Measurements from ENCODE around the gene AGAP1.

DNA sequence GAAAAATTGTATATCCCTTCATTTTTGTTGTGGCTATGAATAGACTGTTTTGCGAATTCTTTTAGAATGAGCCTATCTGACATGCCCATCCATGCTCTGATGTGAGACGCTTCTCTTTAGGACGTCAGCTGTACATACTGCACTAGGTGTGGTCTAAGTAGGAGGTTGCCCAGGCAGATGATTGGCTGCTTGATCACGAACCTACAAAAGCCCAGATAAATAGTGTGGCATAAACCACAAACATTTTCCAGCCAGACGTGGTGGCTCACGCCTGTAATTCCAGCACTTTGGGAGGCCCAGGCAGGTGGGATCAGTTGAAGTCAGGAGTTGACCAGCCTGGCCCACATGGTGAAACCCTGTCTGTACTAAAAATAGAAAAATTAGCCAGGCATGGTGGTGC lies 251.8 kb downstream of the AGAP1 start:
- TF ChIP-seq, protein P1, sequence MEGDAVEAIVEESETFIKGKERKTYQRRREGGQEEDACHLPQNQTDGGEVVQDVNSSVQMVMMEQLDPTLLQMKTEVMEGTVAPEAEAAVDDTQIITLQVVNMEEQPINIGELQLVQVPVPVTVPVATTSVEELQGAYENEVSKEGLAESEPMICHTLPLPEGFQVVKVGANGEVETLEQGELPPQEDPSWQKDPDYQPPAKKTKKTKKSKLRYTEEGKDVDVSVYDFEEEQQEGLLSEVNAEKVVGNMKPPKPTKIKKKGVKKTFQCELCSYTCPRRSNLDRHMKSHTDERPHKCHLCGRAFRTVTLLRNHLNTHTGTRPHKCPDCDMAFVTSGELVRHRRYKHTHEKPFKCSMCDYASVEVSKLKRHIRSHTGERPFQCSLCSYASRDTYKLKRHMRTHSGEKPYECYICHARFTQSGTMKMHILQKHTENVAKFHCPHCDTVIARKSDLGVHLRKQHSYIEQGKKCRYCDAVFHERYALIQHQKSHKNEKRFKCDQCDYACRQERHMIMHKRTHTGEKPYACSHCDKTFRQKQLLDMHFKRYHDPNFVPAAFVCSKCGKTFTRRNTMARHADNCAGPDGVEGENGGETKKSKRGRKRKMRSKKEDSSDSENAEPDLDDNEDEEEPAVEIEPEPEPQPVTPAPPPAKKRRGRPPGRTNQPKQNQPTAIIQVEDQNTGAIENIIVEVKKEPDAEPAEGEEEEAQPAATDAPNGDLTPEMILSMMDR (IDR thresholded peaks at IDR 0.05) = no peak
- TF ChIP-seq POLR2A (IDR thresholded peaks at IDR 0.05) (no peak), POLR2AphosphoS5 (IDR thresholded peaks at IDR 0.05) (no peak)
